Common myeloid progenitor, CD34-positive (primary cell): Measurements from ENCODE around the gene LRRC8E.
A peak's percentile ranks its signal among the peaks of the same experiment; 100 is the strongest.

Experiments used
- CTCF ChIA-PET: fragments of 350-600 bp; sonication (Branson Sonifier 250); formaldehyde crosslinking; loops from one replicate; lab custom pipeline; 2021; ENCODE audit warnings: antibody characterized with exemption; lab: Charles Lee
- POLR2A ChIA-PET: fragments of 350-600 bp; sonication (Branson Sonifier 250); formaldehyde crosslinking; loops from one replicate; lab custom pipeline; 2021; ENCODE audit warnings: antibody characterized with exemption; lab: Charles Lee
- DNase-seq, 3 donors: peaks; one replicate each; pipeline versions ENCODE4 v3.0.0 to v3.0.0-alpha.2; 2013
- H3K27ac ChIP-seq, 2 experiments: 1 replicate in 1 of 2; 2 replicates in 1 of 2; pipeline ENCODE4 v1.7.0; 2013; ENCODE audit warnings: inconsistent platforms in 2 of 2, low read length in 2 of 2, mild to moderate bottlenecking in 2 of 2, low read depth in 1 of 2, moderate library complexity in 1 of 2; ENCODE audit not compliant: severe bottlenecking in 2 of 2, insufficient read depth in 1 of 2, poor library complexity in 1 of 2
- H3K27me3 ChIP-seq, 5 experiments: replicated peaks in 2 of 5; 1 replicate in 3 of 5; 2 replicates in 2 of 5; pipeline versions ENCODE4 v1.6.1 to v1.7.0; 2013; ENCODE audit warnings: low read length in 4 of 5, mild to moderate bottlenecking in 2 of 5, moderate library complexity in 2 of 5, inconsistent platforms in 1 of 5; ENCODE audit not compliant: insufficient read depth in 5 of 5, control insufficient read depth in 4 of 5
- H3K36me3 ChIP-seq, 4 experiments: 1 replicate in 2 of 4; 2 replicates in 2 of 4; pipeline versions ENCODE4 v1.6.1 to v1.7.0; 2013; ENCODE audit warnings: low read length in 3 of 4, control low read depth in 1 of 4, mild to moderate bottlenecking in 1 of 4; ENCODE audit not compliant: control insufficient read depth in 4 of 4, insufficient read depth in 4 of 4
- H3K4me1 ChIP-seq, 4 experiments: 1 replicate in 3 of 4; 2 replicates in 1 of 4; pipeline versions ENCODE4 v1.6.1 to v1.7.1; 2013; ENCODE audit warnings: low read length in 3 of 4, mild to moderate bottlenecking in 3 of 4, control low read depth in 1 of 4, inconsistent platforms in 1 of 4, moderate library complexity in 1 of 4; ENCODE audit not compliant: control insufficient read depth in 4 of 4, insufficient read depth in 4 of 4; ENCODE audit errors: control extremely low read depth in 1 of 4
- H3K4me3 ChIP-seq, 7 experiments: 1 replicate in 4 of 7; 2 replicates in 3 of 7; pipeline versions ENCODE4 v1.5.1 to v1.7.0; 2013; ENCODE audit warnings: mild to moderate bottlenecking in 7 of 7, low read length in 6 of 7, moderate library complexity in 6 of 7, inconsistent platforms in 2 of 7, low read depth in 2 of 7, control low read depth in 1 of 7; ENCODE audit not compliant: insufficient read depth in 4 of 7, control insufficient read depth in 1 of 7; ENCODE audit errors: extremely low read depth in 1 of 7
- H3K9me3 ChIP-seq, 5 experiments: 1 replicate in 4 of 5; 2 replicates in 1 of 5; pipeline versions ENCODE4 v1.6.1 to v1.7.1; 2013; ENCODE audit warnings: low read length in 4 of 5, mild to moderate bottlenecking in 2 of 5, inconsistent platforms in 1 of 5, low read depth in 1 of 5, moderate library complexity in 1 of 5; ENCODE audit not compliant: control insufficient read depth in 4 of 5, insufficient read depth in 2 of 5; ENCODE audit errors: control extremely low read depth in 1 of 5
- WGBS: methylation state at CpG from one replicate; pipeline ENCODE4 v1.1.5; 2013; ENCODE audit not compliant: insufficient coverage; 5-methylcytosine and 5-hydroxymethylcytosine counted together

Gene LRRC8E

DNA sequence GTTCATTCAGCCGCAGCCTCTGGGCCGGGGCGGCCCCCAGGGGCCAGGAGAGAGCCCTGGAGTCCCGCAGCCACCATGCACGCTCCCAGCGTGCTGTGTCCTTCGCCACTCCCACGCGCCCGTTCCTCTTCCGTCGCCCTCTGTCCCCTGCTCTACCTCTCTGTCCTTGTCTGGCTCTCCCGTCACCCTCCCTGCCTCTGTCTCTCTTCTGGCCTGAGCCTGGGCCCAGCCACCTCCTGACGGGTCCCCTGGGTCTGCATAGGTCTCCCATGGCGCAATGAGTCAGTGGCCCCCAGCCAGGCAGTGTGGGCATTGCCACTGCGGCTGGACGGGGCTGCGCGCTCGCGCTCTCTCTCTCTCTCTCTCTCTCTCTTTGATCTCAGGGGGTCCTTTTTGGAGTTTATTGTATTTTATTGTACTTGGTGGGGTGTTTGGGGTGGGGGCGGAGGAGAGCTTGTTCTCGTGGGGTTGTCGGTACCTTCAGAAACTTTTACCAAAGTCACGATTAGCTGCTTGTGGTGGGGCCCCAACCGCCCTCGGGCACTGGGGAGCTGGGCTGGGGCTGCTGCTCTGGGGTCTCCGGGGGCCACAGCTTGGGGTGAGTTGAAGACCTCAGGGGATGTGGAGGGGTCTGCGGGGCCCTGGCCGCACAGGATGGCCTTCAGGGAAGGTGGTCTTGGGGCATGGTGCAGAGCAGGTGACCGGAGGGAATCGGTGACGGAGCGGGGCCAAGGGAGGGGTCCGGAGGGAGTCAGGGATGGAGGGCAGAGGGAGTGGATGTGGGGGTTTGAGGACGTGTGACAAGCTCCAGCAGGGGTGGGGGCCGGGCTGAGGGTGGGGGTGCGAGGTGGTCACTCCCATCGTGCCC lies 24.6 kb downstream of the LRRC8E start:
- POLR2A ChIA-PET, result no interaction called here
- H3K9me3 ChIP-seq, result no peaks in the 10 kb centered on the region
- peaks cover 0 to 28% (median 25%) of the 10 kb centered on the region in 4 experiments for H3K4me1 ChIP-seq
- CTCF ChIA-PET, result interaction anchor here (0.9 to 3.4 kb wide), 2 partner anchors 16 to 44 kb away, joined by 4 to 12 read pairs; no protein-coding TSS in a partner anchor
- no peak overlapping the region for H3K4me3 ChIP-seq
- WGBS, result 94% methylated on average over 31 of the region's 39 CpGs
- H3K36me3 ChIP-seq, result peaks cover 8 to 42% (median 28%) of the 10 kb centered on the region in 4 experiments
- no peak for DNase-seq
- H3K27me3 ChIP-seq, result peaks cover 0 to 40% (median 8%) of the 10 kb centered on the region in 5 experiments
- H3K27ac ChIP-seq, result no peak overlapping the region

DNA sequence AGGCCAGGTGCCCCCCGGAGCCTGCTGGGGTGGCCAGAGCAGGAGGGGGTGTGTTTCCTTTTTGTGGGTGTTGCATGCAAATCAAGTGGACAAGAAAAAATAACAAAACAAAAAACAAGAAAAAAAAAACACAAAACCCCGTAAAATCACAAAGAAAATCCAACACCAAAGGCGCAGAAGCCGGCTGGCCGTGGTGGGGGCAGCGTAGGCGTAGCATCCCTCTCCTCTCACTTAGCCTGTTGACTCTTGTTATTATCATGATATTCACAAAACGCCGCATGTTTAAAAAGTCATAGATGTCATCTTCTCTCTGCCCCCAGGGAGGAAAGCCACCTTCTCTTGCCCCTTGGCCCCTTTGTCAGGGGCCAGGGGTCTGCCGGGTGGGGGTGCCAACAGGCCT lies 25.3 kb downstream of the LRRC8E start:
- no peak overlapping the region for H3K27ac ChIP-seq
- H3K27me3 ChIP-seq, result peaks cover 0 to 46% (median 13%) of the 10 kb centered on the region in 5 experiments
- CTCF ChIA-PET, result interaction anchor here (3.4 kb wide), 1 partner anchor 45 kb away, joined by 12 read pairs; no protein-coding TSS in a partner anchor
- POLR2A ChIA-PET, result no interaction called here
- peaks cover 0 to 29% (median 26%) of the 10 kb centered on the region in 4 experiments for H3K4me1 ChIP-seq
- WGBS, result 100% methylated on average over 8 of the region's 10 CpGs
- H3K9me3 ChIP-seq, result no peaks in the 10 kb centered on the region
- no peak for DNase-seq
- H3K36me3 ChIP-seq, result peaks cover 8 to 38% (median 28%) of the 10 kb centered on the region in 4 experiments
- H3K4me3 ChIP-seq, result no peak overlapping the region

DNA sequence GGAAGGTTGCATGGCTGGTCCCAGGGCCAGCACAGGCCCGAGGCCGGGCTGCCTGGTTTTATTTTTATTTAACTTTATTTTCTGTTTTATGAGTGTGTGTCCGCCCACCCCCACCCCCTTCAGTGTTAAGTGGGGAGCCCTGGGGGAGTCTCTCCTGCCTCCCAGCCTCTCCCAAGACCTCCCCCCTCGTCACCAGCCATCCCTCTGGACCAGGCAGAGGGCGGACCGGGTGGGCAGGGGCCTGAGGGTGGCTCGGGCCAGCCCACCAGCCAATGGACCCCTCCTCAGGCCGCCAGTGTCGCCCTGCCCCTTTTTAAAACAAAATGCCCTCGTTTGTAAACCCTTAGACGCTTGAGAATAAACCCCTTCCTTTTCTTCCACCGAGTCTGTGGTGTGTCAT lies 25.8 kb downstream of the LRRC8E start:
- no peaks in the 10 kb centered on the region for H3K9me3 ChIP-seq
- H3K4me3 ChIP-seq, result no peak overlapping the region
- ChIA-PET CTCF (no interaction called here), POLR2A (no interaction called here)
- H3K27ac ChIP-seq, result no peak overlapping the region
- 82% methylated on average over 5 of the region's 12 CpGs for WGBS
- H3K4me1 ChIP-seq, result peaks cover 0 to 30% (median 28%) of the 10 kb centered on the region in 4 experiments
- DNase-seq, result no peak
- H3K27me3 ChIP-seq, result peaks cover 0 to 50% (median 15%) of the 10 kb centered on the region in 5 experiments
- H3K36me3 ChIP-seq, result peaks cover 8 to 38% (median 27%) of the 10 kb centered on the region in 4 experiments

DNA sequence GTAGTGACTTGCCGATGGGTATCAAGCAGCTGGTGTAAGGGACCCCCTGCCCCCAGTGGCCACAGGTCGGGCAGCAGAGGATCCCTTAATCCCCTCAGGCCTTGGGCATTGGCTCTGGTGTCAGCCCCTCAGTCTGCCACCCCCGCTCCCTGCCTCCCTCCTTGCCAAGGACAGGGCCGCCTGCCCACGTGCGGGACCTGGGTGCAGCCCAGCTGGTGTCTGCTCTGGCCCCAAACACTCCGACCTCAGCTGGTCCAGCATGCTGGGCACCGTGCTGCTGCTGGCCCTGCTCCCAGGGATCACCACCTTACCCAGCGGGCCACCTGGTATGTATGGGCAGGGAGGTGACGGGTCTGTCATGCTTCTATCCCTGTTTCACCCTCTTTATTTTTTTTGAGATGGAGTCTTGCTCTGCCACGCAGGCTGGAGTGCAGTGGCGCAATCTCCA lies 26.3 kb downstream of the LRRC8E start, which contains the start of gene TGFBR3L:
TGFBR3L (plus strand) TSS at position 233 of the 448 bp plus-strand sequence.
- Histone ChIP-seq H3K36me3 (peaks cover 8 to 33% (median 27%) of the 10 kb centered on the region in 4 experiments), H3K27me3 (peaks cover 0 to 56% (median 15%) of the 10 kb centered on the region in 5 experiments), H3K27ac (no peak within 1 kb of the TSS), H3K9me3 (no peaks in the 10 kb centered on the region), H3K4me3 (no peak within 1 kb of the TSS), H3K4me1 (peaks cover 0 to 35% (median 31%) of the 10 kb centered on the region in 4 experiments)
- CTCF ChIA-PET, result interaction anchor here (2.0 kb wide), 1 partner anchor 9 kb away, joined by 7 read pairs; no protein-coding TSS in a partner anchor
- no peak for DNase-seq
- POLR2A ChIA-PET, result no interaction called here
- WGBS, result 97% methylated on average over 7 of the region's 12 CpGs

DNA sequence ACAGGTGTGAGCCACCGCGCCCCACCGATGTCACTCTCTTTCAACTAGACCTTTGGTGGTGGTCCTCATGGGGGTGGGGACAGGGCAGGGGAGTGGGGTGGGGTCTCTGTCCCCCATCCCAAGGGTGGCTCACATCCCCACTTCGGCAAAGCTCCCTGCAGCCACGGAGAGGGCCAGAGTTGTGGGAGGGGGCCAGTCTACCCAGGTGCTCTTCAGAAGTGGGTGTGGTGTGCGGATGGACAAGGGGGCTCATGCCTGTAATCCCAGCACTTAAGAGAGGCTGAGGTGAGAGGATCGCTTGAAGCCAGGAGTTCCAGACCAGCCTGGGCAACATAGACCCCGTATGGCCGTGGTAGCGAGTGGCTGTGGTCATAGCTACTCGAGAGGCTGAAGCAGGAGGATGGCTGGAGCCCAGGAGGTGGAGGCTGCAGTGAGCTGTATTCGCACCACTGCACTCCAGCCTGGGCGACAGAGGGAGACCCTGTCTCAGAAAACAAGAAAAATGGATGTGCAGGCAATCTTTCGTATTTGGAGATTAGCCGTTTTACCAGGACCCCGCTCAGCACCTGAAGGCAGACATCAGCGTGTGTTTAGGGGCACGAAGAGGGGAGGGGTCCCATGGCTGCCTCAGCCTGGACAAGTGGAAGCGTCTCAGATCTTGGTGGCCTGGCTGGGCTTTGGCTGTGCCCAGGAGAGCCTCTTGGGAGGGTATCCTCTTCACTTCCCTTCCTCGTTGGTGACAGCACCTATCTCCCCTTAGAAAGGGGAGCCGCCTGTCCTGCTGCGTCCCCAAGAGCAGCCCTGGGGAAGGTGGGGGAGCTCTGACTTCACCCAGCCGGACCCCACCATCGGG lies 27.2 kb downstream of the LRRC8E start:
- no peak for DNase-seq
- Histone ChIP-seq H3K36me3 (peaks cover 8 to 26% (median 19%) of the 10 kb centered on the region in 4 experiments), H3K9me3 (no peaks in the 10 kb centered on the region), H3K4me1 (peaks cover 0 to 40% (median 36%) of the 10 kb centered on the region in 4 experiments), H3K4me3 (peak overlapping the region in 5 of 7 experiments; percentile 23 to 50 (median 37)), H3K27me3 (peaks cover 0 to 58% (median 15%) of the 10 kb centered on the region in 5 experiments), H3K27ac (no peak overlapping the region)
- CTCF ChIA-PET, result interaction anchor here (0.6 to 2.0 kb wide), 4 partner anchors 9 to 342 kb away, joined by 3 to 7 read pairs (median 4); no protein-coding TSS in a partner anchor
- 45% methylated on average over 20 of the region's 24 CpGs for WGBS
- POLR2A ChIA-PET, result interaction anchor here (0.8 kb wide), 1 partner anchor 28 kb away, joined by 5 read pairs; the partner anchor contains the start of gene TIMM44

DNA sequence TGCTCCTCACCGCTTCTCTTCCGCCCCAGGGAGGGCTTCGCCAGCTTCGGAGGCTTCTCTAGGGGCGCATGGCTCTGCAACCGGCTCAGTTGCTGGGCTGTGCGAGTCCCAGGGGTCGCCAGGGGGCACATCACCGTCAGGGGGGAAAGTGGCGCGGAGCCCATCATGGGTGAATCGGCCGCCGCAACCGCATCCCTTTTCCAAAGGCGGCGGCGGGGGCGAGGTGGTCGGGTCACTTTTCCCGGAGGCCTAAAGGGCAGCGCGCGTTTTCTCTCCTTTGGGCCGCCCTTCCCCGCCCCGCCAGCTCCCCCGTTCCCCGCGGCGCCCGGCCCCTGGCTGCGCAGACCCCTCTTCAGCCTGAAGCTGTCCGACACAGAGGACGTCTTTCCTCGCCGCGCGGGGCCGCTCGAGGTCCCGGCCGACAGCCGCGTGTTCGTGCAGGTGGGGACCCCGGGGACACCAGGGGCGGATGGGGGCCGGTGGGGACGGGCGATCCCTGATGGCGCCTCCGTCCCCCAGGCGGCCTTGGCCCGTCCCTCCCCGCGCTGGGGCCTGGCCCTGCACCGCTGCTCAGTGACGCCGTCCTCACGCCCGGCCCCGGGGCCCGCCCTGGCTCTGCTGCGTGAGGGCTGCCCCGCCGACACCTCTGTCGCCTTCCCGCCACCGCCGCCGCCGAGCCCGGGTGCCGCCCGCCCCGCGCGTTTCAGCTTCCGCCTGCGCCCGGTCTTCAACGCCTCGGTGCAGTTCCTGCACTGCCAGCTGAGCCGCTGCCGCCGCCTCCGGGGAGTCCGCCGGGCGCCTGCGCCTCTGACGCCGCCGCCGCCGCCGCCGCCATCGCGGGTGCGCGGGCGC lies 28.0 kb downstream of the LRRC8E start:
- peaks cover 0 to 45% (median 41%) of the 10 kb centered on the region in 4 experiments for H3K4me1 ChIP-seq
- WGBS, result under 1% methylated on average over 59 of the region's 104 CpGs
- peaks cover 5 to 18% (median 11%) of the 10 kb centered on the region in 4 experiments for H3K36me3 ChIP-seq
- H3K27me3 ChIP-seq, result peaks cover 0 to 58% (median 15%) of the 10 kb centered on the region in 5 experiments
- no peaks in the 10 kb centered on the region for H3K9me3 ChIP-seq
- H3K27ac ChIP-seq, result no peak overlapping the region
- DNase-seq, result peak in 2 of 3 donors; percentile 40 to 57
- ChIA-PET CTCF (interaction anchor here (0.6 to 2.9 kb wide), 7 partner anchors 8 to 341 kb away, joined by 3 to 20 read pairs (median 3); partner anchors contain the start of gene CTXN1), POLR2A (interaction anchor here (0.7 to 0.8 kb wide), 2 partner anchors 15 to 28 kb away, joined by 3 to 5 read pairs; partner anchors contain the start of gene TIMM44)
- peak overlapping the region in 5 of 7 experiments; percentile 23 to 56 (median 37) for H3K4me3 ChIP-seq
